ENCODE measurements around the gene ESR1.
"Not testable (repeated sequence)": the region's sequence is repeated elsewhere in the genome, so short reads cannot be mapped to it uniquely, and the experiment has no call there.

ESR1 gene

DNA sequence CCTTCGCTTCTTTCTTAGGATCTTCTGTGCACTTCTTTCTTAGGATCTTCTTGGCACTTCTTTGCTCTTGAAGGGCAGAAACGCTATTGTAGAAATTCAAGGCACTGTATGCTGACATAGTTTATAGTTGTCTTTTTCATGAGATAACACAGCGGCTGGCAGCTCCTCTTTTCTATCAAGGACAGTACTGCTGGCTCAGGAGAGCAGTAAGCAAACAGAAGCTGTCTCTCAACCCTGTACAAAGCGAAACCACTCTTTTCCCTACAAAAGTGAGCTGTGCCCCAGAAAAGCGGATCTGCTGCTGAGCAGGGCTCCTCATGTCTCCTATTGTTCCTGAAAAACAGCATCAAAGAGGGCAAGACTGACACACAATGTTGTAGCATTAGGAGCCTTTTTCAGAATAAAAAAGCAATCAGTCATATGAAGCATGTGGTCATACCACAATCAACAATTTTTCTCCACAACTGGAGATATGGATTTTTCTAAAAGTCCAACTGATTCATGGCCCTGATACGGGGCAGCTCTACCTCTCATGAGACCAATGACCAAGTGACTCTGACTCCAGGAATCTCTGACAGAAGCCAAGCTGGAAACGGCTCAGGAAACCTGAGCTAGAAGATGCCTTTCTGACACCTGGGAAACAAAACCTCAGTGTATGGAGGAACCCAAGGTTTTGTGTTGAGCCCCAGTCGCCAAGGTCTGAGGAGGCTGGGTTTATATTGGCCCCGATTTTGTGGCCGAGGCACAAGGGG lies 255.9 kb downstream of the ESR1 start:
- TF ChIP-seq, protein P1, sequence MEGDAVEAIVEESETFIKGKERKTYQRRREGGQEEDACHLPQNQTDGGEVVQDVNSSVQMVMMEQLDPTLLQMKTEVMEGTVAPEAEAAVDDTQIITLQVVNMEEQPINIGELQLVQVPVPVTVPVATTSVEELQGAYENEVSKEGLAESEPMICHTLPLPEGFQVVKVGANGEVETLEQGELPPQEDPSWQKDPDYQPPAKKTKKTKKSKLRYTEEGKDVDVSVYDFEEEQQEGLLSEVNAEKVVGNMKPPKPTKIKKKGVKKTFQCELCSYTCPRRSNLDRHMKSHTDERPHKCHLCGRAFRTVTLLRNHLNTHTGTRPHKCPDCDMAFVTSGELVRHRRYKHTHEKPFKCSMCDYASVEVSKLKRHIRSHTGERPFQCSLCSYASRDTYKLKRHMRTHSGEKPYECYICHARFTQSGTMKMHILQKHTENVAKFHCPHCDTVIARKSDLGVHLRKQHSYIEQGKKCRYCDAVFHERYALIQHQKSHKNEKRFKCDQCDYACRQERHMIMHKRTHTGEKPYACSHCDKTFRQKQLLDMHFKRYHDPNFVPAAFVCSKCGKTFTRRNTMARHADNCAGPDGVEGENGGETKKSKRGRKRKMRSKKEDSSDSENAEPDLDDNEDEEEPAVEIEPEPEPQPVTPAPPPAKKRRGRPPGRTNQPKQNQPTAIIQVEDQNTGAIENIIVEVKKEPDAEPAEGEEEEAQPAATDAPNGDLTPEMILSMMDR (IDR thresholded peaks at IDR 0.05; ENCODE audit: low read depth, low read length, missing control alignments) = no peak
- DNase-seq (ENCODE audit: low read depth) = no peak
- no peak overlapping the region for H3K4me3 ChIP-seq (ENCODE audit: low read depth, low read length)
- in situ Hi-C loops (cut with HindIII; ENCODE audit: low sequenced_read_pairs) = no loop called here

DNA sequence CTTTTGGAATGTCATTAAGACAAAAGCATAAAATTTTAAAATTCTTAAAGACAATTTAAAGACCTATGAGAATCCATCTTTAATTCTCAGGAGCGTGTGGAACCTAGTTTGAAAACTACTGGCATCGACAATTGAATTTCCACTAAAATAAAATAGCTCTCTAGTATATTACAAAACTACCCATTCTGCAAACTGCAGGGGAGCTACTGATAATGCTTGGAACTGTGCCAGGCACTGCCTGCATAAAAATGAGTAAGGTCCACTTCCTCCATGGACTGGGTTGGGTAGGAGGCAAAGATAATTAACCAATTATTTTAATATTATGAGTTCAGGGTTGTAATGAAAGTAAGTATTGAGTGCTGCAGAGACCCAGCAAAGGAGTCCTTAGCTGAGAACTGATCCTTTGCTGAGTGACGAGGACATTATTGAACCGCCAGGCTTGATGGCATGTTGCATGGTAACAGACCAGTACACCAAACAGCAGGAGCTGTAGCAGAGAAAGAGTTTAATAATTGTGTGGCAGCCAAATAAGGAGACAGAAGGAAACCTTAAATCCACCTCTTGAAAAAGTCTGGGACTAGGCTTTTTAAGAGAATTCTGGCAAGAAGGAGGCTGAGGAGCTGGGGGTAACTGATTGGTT lies 261.3 kb downstream of the ESR1 start:
- no peak for DNase-seq (ENCODE audit: low read depth)
- no peak overlapping the region for H3K4me3 ChIP-seq (ENCODE audit: low read depth, low read length)
- TF ChIP-seq, protein P1 (IDR thresholded peaks at IDR 0.05; ENCODE audit: low read depth, low read length, missing control alignments) = no peak
- in situ Hi-C loops (cut with HindIII; ENCODE audit: low sequenced_read_pairs) = loop anchor here (5.0 kb wide), 1 partner anchor 91 kb away; no protein-coding TSS in a partner anchor

DNA sequence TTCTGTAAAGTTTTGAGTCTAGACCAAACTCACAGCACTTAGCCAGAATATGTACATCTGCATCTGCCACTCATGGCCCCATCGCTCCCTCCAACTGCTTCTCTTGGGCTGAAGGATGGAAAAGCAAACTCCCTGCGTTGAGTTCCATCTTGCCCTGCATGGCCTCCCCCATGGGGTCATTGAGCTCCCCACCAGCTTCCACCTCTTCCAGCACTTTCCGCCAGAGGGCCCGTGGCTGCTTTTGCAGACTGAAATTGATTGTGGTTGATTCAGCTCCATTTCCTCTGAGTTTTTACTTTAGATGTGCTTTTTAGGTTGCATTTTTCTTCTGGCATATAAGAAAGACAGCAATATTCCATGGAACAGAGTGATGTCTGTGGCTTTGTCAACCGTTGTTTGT lies 263.1 kb downstream of the ESR1 start:
- DNase-seq (ENCODE audit: low read depth) = no peak
- TF ChIP-seq, protein P1 (IDR thresholded peaks at IDR 0.05; ENCODE audit: low read depth, low read length, missing control alignments) = no peak
- in situ Hi-C loops (cut with HindIII; ENCODE audit: low sequenced_read_pairs) = no loop called here
- H3K4me3 ChIP-seq (ENCODE audit: low read depth, low read length) = no peak overlapping the region

DNA sequence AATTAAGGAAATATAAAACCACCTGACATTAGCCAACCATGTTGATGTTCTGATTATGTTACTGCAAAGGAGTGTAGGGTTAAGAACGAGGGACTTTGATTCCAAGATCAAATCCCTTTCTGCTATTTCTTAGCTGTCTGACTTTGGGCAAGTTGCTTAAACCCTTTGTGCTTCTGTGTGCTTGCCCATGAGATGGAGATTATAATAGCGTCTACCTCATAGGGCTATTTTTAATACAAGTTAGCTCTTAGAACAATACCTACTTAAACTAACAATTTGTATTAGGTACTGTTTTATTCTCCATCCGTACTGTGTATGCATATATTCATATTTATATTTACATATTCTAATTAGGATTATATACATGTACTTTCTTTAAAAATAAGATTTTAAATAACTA lies 263.8 kb downstream of the ESR1 start:
- TF ChIP-seq, protein P1 (IDR thresholded peaks at IDR 0.05; ENCODE audit: low read depth, low read length, missing control alignments) = no peak
- no peak for DNase-seq (ENCODE audit: low read depth)
- H3K4me3 ChIP-seq (ENCODE audit: low read depth, low read length) = no peak overlapping the region
- in situ Hi-C loops (cut with HindIII; ENCODE audit: low sequenced_read_pairs) = no loop called here

DNA sequence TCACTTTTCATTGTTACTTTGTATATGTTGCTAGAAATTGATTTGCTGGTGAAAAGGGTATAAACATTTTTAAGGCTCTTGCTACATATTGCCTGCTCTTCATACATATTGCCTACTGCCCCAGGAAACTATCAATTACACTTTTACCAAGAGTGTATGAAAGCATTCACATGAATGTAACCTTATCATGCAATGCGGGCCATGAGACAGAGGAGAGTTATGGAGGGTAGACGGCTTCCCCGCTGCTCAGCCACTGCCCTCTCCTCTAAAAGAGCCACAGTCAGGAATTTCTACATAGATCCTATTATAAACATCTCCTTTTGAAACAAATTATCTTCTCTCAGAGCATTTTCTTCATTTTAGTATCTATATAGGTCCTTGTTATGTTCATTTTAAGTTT lies 264.4 kb downstream of the ESR1 start:
- in situ Hi-C loops (cut with HindIII; ENCODE audit: low sequenced_read_pairs) = no loop called here
- no peak for DNase-seq (ENCODE audit: low read depth)
- TF ChIP-seq, protein P1 (IDR thresholded peaks at IDR 0.05; ENCODE audit: low read depth, low read length, missing control alignments) = no peak
- no peak overlapping the region for H3K4me3 ChIP-seq (ENCODE audit: low read depth, low read length)

DNA sequence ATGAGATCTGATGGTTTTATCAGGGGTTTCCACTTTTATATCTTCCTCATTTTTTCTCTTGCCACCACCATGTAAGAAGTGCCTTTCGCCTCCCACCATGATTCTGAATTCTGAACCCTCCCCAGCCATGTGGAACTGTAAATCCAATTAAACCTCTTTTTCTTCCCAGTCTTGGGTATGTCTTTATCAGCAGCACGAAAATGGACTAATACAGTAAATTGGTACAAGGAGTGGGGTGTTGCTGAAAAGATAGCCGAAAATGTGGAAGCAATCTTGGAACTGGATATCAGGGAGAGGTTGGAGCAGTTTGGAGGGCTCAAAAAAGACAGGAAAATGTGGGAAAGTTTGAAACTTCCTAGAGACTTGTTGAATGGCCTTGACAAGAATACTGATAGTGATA lies 268.8 kb downstream of the ESR1 start:
- H3K4me3 ChIP-seq (ENCODE audit: low read depth, low read length); in situ Hi-C loops (cut with HindIII; ENCODE audit: low sequenced_read_pairs); DNase-seq (ENCODE audit: low read depth): not testable (repeated sequence)

DNA sequence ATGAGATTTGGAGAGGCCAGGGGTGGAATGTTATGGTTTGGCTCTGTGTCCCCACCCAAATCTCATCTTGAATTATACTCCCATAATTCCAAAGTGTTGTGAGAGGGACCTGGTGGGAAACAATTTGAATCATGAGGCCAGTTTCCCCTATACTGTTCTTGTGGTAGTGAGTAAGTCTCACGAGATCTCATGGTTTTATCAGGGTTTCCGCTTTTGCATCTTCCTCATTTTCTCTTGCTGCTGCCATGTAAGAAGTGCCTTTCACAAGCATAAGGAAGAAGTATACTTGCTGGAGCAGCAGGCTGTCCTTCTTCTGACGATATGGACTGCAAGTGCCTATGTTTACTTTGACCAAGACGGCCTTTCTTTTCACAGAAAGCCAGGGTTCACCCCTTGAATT lies 270.5 kb downstream of the ESR1 start:
- TF ChIP-seq, protein P1 (IDR thresholded peaks at IDR 0.05; ENCODE audit: low read depth, low read length, missing control alignments) = no peak
- no peak overlapping the region for H3K4me3 ChIP-seq (ENCODE audit: low read depth, low read length)
- in situ Hi-C loops (cut with HindIII; ENCODE audit: low sequenced_read_pairs) = no loop called here
- no peak for DNase-seq (ENCODE audit: low read depth)

All from astrocyte of the cerebellum (primary cell).